Measurements from ENCODE around the gene TRIM33. TPM values are rescaled to one million over a fixed set of nuclear protein-coding genes. Genes with fewer than 3 reads are reported as not detected.

TRIM33 gene
- total RNA-seq, 1 donor from 2014 or later, result 75.4 TPM

- H3K79me2 ChIP-seq (ENCODE audit: low read depth), result peaks cover 100% of the 10 kb centered on the region
- no peak overlapping the region for H3K27ac ChIP-seq
- H3K4me2 ChIP-seq, result no peak overlapping the region
- H3K27me3 ChIP-seq, result no peaks in the 10 kb centered on the region
- peaks cover 44% of the 10 kb centered on the region for H3K36me3 Mint-ChIP-seq
- no peaks in the 10 kb centered on the region for H3K9me3 ChIP-seq (ENCODE audit: low read depth)
- H3K9ac ChIP-seq, result no peak overlapping the region
- H3K4me3 Mint-ChIP-seq, result no peak overlapping the region
- TF ChIP-seq CTCF (IDR thresholded peaks at IDR 0.05), result no peak
- TF ChIP-seq EZH2phosphoT487 (IDR thresholded peaks at IDR 0.05), result no peak
- no peak for TF ChIP-seq EZH2 (IDR thresholded peaks at IDR 0.05)
- H3K4me1 ChIP-seq, result no peaks in the 10 kb centered on the region
- no peaks in the 10 kb centered on the region for H3K4me1 Mint-ChIP-seq
- H3K27ac Mint-ChIP-seq, result no peak overlapping the region
- no peak overlapping the region for H2AFZ ChIP-seq (replicated peaks)
- DNase-seq (ENCODE audit: low spot score), result no peak
- no peaks in the 10 kb centered on the region for H3K27me3 Mint-ChIP-seq (ENCODE audit: insufficient read depth, low read depth)
- no peak overlapping the region for H3K4me3 ChIP-seq
- peaks cover 70% of the 10 kb centered on the region for H4K20me1 ChIP-seq (ENCODE audit: low read depth)
- no peaks in the 10 kb centered on the region for H3K36me3 ChIP-seq
- peaks cover 4% of the 10 kb centered on the region for H3F3A ChIP-seq (ENCODE audit: low read depth)
- H3K9me3 Mint-ChIP-seq, result peaks cover 35% of the 10 kb centered on the region
Measured at GRCh38 chr1:114472408-114472807, 38.6 kb downstream of the TRIM33 start.

GRCh38 chr1:114470681-114471080, 40.3 kb downstream of the TRIM33 start:
- H2AFZ ChIP-seq (replicated peaks), result no peak overlapping the region
- peaks cover 45% of the 10 kb centered on the region for H3K36me3 Mint-ChIP-seq
- no peak overlapping the region for H3K4me3 ChIP-seq
- no peak overlapping the region for H3K27ac Mint-ChIP-seq
- peaks cover 4% of the 10 kb centered on the region for H3F3A ChIP-seq (ENCODE audit: low read depth)
- no peak for DNase-seq (ENCODE audit: low spot score)
- no peaks in the 10 kb centered on the region for H3K9me3 ChIP-seq (ENCODE audit: low read depth)
- no peak overlapping the region for H3K4me2 ChIP-seq
- peaks cover 23% of the 10 kb centered on the region for H3K9me3 Mint-ChIP-seq
- H3K27me3 Mint-ChIP-seq (ENCODE audit: insufficient read depth, low read depth), result no peaks in the 10 kb centered on the region
- H3K4me1 ChIP-seq, result no peaks in the 10 kb centered on the region
- H3K9ac ChIP-seq, result no peak overlapping the region
- no peaks in the 10 kb centered on the region for H3K36me3 ChIP-seq
- no peaks in the 10 kb centered on the region for H3K4me1 Mint-ChIP-seq
- H4K20me1 ChIP-seq (ENCODE audit: low read depth), result peaks cover 69% of the 10 kb centered on the region
- no peak overlapping the region for H3K4me3 Mint-ChIP-seq
- no peaks in the 10 kb centered on the region for H3K27me3 ChIP-seq
- H3K27ac ChIP-seq, result no peak overlapping the region
- H3K79me2 ChIP-seq (ENCODE audit: low read depth), result peaks cover 100% of the 10 kb centered on the region
- TF ChIP-seq EZH2 (IDR thresholded peaks at IDR 0.05), result no peak
- TF ChIP-seq CTCF (IDR thresholded peaks at IDR 0.05), result no peak
- TF ChIP-seq EZH2phosphoT487 (IDR thresholded peaks at IDR 0.05), result no peak

- Mint-ChIP-seq H3K27me3 (ENCODE audit: insufficient read depth, low read depth) (no peaks in the 10 kb centered on the region), H3K4me3 (no peak overlapping the region), H3K27ac (no peak overlapping the region), H3K36me3 (peaks cover 41% of the 10 kb centered on the region), H3K4me1 (no peaks in the 10 kb centered on the region), H3K9me3 (peaks cover 15% of the 10 kb centered on the region)
- Histone ChIP-seq H3K4me3 (no peak overlapping the region), H3K9ac (no peak overlapping the region), H3K27ac (no peak overlapping the region), H3K4me2 (no peak overlapping the region), H3F3A (ENCODE audit: low read depth) (no peaks in the 10 kb centered on the region), H4K20me1 (ENCODE audit: low read depth) (peaks cover 77% of the 10 kb centered on the region), H3K4me1 (no peaks in the 10 kb centered on the region), H3K36me3 (no peaks in the 10 kb centered on the region), H2AFZ (replicated peaks) (no peak overlapping the region), H3K79me2 (ENCODE audit: low read depth) (peaks cover 100% of the 10 kb centered on the region), H3K9me3 (ENCODE audit: low read depth) (no peaks in the 10 kb centered on the region), H3K27me3 (no peaks in the 10 kb centered on the region)
- DNase-seq (ENCODE audit: low spot score), result no peak
- TF ChIP-seq EZH2phosphoT487 (IDR thresholded peaks at IDR 0.05) (no peak), EZH2 (IDR thresholded peaks at IDR 0.05) (no peak), CTCF (IDR thresholded peaks at IDR 0.05) (no peak)
Measured at GRCh38 chr1:114468710-114469468, 42.1 kb downstream of the TRIM33 start.

Data from neural progenitor cell (in vitro differentiated cells).